GM20431 (cell line): ENCODE data around the gene AQP9.

Experiments used
- in situ Hi-C: fragments of 300-500 bp; cut with MseI, MboI; formaldehyde crosslinking; loops from one replicate; pipeline ENCODE4 v1.15.0; 2020; ENCODE audit warnings: low sequenced_read_pairs; ENCODE audit not compliant: unreplicated experiment

AQP9 gene

DNA sequence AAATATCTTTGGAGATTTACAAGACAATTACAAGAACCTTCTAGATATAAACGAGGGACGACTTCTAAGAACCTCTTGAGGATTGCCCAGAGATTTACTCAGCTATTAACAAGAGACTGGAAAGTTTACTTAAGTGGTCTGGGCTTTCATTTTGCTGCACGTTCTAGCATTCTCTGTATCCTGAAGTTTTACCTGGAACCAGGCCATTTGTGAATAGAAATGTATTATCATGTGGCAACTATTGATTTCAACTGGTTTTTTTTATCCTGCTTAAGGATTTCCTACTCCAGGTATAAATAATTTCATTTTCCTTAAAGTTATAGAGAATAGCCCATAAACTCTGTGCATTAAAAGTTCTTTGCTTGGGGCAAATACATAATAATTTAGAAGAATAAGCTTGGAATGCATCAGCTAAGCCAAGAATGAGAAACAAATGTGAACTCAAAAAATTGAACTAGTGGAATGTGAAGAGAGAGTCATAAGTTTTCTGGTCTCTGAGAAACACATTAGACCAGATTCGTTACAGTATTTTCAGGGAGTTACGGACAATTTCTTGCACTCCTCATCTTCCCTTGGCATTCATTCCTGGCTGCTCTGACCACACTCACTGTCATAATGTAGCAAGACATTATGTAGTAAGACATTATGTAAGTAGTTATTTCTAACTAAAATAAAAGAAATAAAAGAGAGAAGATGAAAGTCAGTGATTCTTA lies 1.3 kb downstream of the AQP9 start:
- in situ Hi-C loops: no loop called here

DNA sequence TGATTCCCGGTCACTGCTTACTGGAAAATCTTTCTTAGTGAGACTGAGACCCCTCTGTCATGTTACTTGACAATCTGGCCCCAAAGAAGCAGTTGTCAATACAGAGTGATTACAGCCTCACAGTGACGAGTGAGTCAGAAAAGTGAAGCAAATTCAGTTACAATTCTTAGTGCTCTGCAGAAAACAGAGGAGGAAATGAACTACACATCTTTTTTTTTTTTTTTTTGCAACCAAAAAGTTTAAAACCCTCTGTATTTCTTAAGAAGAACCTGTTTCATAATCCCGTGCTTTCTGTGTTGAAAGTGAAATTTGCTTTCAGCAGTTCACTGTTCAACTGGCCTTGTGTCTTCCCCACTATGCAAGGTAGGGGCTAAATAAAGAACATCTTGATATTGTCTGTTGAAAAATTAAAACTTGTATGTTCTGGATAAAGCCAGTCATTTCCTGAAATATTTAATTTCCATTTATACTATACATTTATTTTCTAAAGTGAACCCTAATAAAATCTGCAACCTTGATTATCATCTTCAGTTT lies 1.9 kb downstream of the AQP9 start:
- in situ Hi-C loops: no loop called here

DNA sequence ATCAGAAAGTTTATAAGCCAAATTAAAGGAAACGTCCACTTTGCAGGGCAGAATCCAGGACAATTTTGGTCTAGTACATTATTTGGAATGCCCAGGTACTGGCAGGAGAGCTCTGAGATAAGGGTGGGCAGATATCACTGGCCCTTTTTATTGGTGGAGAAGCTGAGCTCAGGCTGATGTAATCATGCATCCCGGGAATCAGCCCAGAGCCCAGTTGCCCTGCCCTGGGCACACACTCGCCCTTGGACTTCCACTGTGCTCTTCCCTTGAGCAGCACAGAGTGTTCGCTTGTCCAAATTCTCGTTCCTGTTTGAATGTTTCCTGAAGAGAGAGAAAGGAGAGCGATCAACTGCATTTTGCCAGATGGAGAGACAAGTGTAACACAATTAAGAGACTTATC lies 3.7 kb downstream of the AQP9 start:
- in situ Hi-C loops: no loop called here

- in situ Hi-C loops: no loop called here
Measured at GRCh38 chr15:58142827-58143461, 4.8 kb downstream of the AQP9 start.

DNA sequence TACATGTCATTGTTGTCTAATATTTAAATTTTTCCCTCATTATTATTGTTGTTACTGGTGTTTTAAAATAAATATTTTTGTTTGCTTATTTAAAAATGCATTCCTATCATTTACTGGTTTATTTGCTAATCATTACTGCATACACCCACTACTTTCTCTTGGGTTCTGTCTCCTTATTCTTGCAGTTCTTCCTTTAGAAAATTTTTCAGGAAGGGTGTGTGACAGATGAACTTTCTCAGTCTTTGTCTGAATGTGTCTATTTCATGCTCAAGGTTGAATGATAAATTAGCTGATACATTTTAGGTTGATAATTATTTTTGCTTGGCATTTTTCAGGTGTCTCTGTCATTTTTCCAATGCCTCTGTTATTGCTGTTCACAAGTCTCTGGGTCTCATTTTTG lies 7.4 kb downstream of the AQP9 start:
- in situ Hi-C loops: no loop called here

- in situ Hi-C loops: no loop called here
Measured at GRCh38 chr15:58146211-58146610, 8.0 kb downstream of the AQP9 start.

- in situ Hi-C loops: no loop called here
Measured at GRCh38 chr15:58146749-58147148, 8.6 kb downstream of the AQP9 start.

GRCh38 chr15:58147171-58147611 lies 9.0 kb downstream of the AQP9 start:
- in situ Hi-C loops: no loop called here

- in situ Hi-C loops: no loop called here
Measured at GRCh38 chr15:58148120-58148519, 9.9 kb downstream of the AQP9 start.

DNA sequence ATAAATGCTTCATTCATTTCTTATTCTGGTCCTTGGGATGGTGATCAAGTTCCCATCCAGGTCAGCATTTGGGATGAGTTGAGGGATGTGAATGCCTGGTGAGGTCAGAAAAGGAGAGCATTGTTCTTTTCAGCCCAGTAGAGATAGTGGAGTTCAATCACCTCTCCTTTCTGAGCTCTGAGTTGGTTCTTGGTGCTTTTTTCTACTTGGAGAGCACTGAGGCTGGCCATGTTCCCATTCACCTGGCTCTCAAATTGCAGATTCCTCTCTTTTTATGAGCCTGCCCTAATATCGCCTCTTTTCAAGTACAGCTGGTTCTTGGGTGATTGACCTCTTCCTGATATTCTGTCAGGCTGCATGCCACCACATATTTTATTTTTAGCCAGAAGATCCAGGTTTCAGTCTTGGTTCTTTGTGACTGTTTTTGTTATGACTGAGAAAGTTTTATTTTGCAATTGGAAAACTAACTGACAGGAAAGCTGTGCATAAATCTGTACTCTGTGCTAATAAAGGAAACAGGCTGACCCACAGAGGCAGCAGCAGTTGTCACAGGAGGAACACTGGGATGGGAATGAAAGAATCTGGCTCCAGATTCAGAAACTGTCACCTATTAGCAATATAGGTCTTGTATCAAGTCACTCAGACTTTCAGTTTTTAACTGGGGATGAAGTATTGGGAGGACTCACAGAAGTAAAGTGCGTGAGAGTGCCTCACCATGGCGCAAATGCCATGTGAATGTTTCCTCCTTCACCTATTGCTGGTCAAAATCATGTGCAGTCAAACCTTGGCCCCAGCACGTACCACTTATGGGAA lies 10.7 kb downstream of the AQP9 start:
- in situ Hi-C loops: no loop called here

- in situ Hi-C loops: no loop called here
Measured at GRCh38 chr15:58154769-58155168, 16.6 kb downstream of the AQP9 start.

GRCh38 chr15:58159827-58160386 lies 21.7 kb downstream of the AQP9 start:
- in situ Hi-C loops: no loop called here

- in situ Hi-C loops: no loop called here
Measured at GRCh38 chr15:58161436-58161930, 23.3 kb downstream of the AQP9 start.

GRCh38 chr15:58163985-58164384 lies 25.8 kb downstream of the AQP9 start:
- in situ Hi-C loops: no loop called here

GRCh38 chr15:58164926-58165325 lies 26.7 kb downstream of the AQP9 start:
- in situ Hi-C loops: no loop called here

DNA sequence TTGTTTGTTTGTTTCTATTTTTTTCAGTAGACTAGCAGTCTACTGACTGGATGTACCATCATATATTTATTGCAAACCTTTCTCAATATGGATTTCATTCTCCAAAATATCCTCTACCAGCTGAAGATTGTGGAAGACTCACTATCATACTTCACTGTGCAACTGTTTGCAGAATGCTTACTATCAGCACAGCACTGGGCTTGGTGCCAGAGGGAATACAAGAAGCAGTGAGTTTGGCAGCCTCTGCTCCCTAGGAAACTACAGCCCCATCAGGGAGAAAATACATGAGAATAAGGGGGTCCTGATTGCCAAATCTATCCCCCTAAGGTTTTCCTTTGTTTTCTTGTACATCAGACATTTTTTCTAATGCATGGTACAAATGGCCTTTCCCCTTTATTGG lies 27.5 kb downstream of the AQP9 start:
- in situ Hi-C loops: no loop called here

DNA sequence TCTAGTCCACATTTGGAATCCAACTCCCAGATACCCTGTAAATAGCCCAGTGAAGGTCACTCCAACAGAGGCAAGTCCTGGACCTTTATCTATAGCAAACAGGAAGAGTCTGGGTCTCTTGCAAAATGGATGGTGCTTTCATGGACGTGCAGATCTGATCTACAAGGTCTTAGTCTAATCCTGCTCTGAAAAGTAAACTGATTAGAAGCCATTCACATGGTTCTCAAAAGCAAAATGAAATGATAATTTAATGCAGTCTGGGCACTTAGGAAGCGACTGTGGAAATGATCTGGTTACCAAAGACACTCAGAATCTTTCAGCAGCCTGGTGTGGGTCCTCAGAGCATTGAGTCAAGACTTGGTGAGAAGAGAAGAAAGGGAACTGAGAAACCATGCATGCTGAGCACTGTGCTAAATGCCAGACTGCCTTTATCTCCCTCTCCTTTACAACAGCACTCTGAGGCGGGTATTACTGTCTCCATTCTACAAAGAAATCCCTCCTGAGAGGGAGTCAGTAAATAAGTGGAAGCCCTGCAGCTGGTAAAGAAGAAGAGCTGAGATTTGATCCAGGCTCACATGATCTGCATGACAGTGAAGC lies 29.0 kb downstream of the AQP9 start:
- in situ Hi-C loops: no loop called here

DNA sequence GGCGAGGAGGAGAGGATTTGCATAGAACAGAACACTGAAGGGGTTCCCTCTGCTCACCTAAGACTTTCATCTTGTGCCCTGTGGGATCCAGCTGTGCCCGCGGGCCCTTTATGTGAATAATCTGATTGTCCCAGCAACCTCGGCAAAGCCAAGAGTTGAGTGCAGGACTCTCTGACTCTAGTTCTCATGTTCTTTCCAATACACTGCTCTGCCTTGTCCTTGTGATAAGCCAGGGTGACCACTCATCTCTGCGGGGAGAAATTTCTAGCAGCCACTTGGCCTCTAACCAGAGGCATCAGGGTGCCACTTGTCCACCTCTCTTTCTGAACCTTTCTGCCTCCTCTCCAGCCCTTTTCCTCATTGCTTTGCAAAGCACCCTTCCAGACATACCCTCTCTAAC lies 31.8 kb downstream of the AQP9 start:
- in situ Hi-C loops: no loop called here

GRCh38 chr15:58171476-58172061 lies 33.4 kb downstream of the AQP9 start:
- in situ Hi-C loops: no loop called here

DNA sequence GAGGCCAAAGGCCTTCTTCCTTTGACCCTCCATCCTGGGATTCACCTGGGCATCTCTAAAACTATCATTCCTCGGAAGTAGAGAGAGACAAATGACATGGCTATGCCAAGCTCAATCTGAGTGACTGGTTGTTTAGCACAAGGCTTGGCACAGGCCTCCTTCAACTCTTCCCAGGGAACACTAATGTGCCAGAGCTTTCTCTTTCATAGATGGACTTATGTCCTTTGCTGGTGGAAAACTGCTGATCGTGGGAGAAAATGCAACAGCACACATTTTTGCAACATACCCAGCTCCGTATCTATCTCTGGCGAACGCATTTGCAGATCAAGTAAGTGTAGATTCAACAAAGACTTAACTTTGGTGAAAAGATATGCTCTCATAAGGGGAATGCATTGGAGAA lies 36.5 kb downstream of the AQP9 start:
- in situ Hi-C loops: no loop called here
